GM19463 (cell line): ENCODE results near the gene GOT1.

Experiments
- ATAC-seq: cut with Tn5 transposase; IDR thresholded peaks from one replicate; pipeline ENCODE4 v1.9.1; 2021; ENCODE audit warnings: mild to moderate bottlenecking, moderate library complexity; ENCODE audit not compliant: unreplicated experiment

The GOT1 gene

GRCh38 chr10:99430451-99431189, at the start of gene GOT1:
TSS of gene GOT1 (minus strand) at chr10:99430624. CDS start at chr10:99430565, 59 bp downstream.
- peak; percentile 93 for ATAC-seq

- ATAC-seq, result no peak
These were observed 39.9 kb upstream of the GOT1 start for GRCh38 chr10:99470327-99470726.

- ATAC-seq, result no peak
These were observed 37.0 kb upstream of the GOT1 start for GRCh38 chr10:99467236-99467999.

GRCh38 chr10:99466632-99467223, 36.3 kb upstream of the GOT1 start:
- ATAC-seq, result no peak

- ATAC-seq, result no peak
These were observed 30.8 kb upstream of the GOT1 start for GRCh38 chr10:99461230-99461629.

- no peak for ATAC-seq
These were observed 29.6 kb upstream of the GOT1 start for GRCh38 chr10:99460070-99460469.

GRCh38 chr10:99459217-99459616, 28.8 kb upstream of the GOT1 start:
- ATAC-seq, result no peak

- ATAC-seq, result no peak
These were observed 27.4 kb upstream of the GOT1 start for GRCh38 chr10:99457813-99458212.

GRCh38 chr10:99456931-99457288, 26.5 kb upstream of the GOT1 start:
- no peak for ATAC-seq

- ATAC-seq, result no peak
These were observed 25.9 kb upstream of the GOT1 start for GRCh38 chr10:99456207-99456930.

- no peak for ATAC-seq
These were observed 21.6 kb upstream of the GOT1 start for GRCh38 chr10:99451981-99452380.

GRCh38 chr10:99451499-99451788, 21.0 kb upstream of the GOT1 start:
- no peak for ATAC-seq

- ATAC-seq, result no peak
These were observed 20.4 kb upstream of the GOT1 start for GRCh38 chr10:99450624-99451498.

- ATAC-seq, result no peak
These were observed 19.7 kb upstream of the GOT1 start for GRCh38 chr10:99450156-99450555.

- no peak for ATAC-seq
These were observed 18.6 kb upstream of the GOT1 start for GRCh38 chr10:99449023-99449422.

GRCh38 chr10:99444383-99445045, 14.1 kb upstream of the GOT1 start:
- ATAC-seq, result no peak

GRCh38 chr10:99443500-99443899, 13.1 kb upstream of the GOT1 start:
- no peak for ATAC-seq

- no peak for ATAC-seq
These were observed 12.0 kb upstream of the GOT1 start for GRCh38 chr10:99442394-99442793.

- no peak for ATAC-seq
These were observed 8.5 kb upstream of the GOT1 start for GRCh38 chr10:99438890-99439289.

- no peak for ATAC-seq
These were observed 5.7 kb upstream of the GOT1 start for GRCh38 chr10:99435986-99436638.
